A673 (cell line): ENCODE results near the gene PLEKHA6. TPM values are rescaled to one million over a fixed set of nuclear protein-coding genes. Genes with fewer than 3 reads are reported as not detected.

Source experiments
- BruUV-seq: library from RNA; stranded (reverse); fragments of 400-500 nt; replicated peaks from 2 replicates; lab custom pipeline; 2021; lab: Mats Ljungman, UMichigan
- CTCF ChIA-PET: fragments of 300-600 bp; sonication (Branson Sonifier 250); formaldehyde crosslinking; loops from one replicate; lab custom pipeline; 2022; ENCODE audit warnings: antibody characterized with exemption; lab: Charles Lee
- POLR2A ChIA-PET: fragments of 300-600 bp; sonication (Branson Sonifier 250); formaldehyde crosslinking; loops from one replicate; lab custom pipeline; 2022; ENCODE audit warnings: antibody characterized with exemption; ENCODE audit not compliant: low non-redundant PET; lab: Charles Lee
- DNase-seq: peaks from one replicate; pipeline ENCODE4 v3.0.0-alpha.2; 2015; ENCODE audit warnings: low spot score
- H3K27ac ChIP-seq: fragments of 200-600 bp; sonication (generic); 2 replicates; pipeline ENCODE4 v1.5.1; 2016; ENCODE audit warnings: mixed run types, low read depth, mild to moderate bottlenecking, mixed read lengths, antibody characterized with exemption, low read length; ENCODE audit not compliant: poor library complexity, severe bottlenecking
- H3K27me3 ChIP-seq: fragments of 200-600 bp; sonication (generic); replicated peaks from 2 replicates; pipeline ENCODE4 v1.6.1; 2017; ENCODE audit warnings: mixed run types, low read depth, mild to moderate bottlenecking, mixed read lengths, antibody characterized with exemption, low read length; ENCODE audit not compliant: insufficient read depth, poor library complexity
- H3K36me3 ChIP-seq: fragments of 200-600 bp; sonication (generic); 2 replicates; pipeline ENCODE4 v1.6.1; 2016; ENCODE audit warnings: mixed run types, mild to moderate bottlenecking, mixed read lengths, antibody characterized with exemption, low read length; ENCODE audit not compliant: insufficient read depth, poor library complexity, severe bottlenecking
- H3K4me1 ChIP-seq: fragments of 200-600 bp; sonication (generic); 2 replicates; pipeline ENCODE4 v1.6.1; 2017; ENCODE audit warnings: mixed run types, mild to moderate bottlenecking, mixed read lengths, antibody characterized with exemption, low read length; ENCODE audit not compliant: insufficient read depth, poor library complexity, severe bottlenecking
- H3K4me3 ChIP-seq: fragments of 200-600 bp; sonication (generic); 2 replicates; pipeline ENCODE4 v1.5.1; 2016; ENCODE audit warnings: low read depth, mixed run types, mild to moderate bottlenecking, mixed read lengths, low read length; ENCODE audit not compliant: poor library complexity, severe bottlenecking
- H3K9me3 ChIP-seq: fragments of 200-600 bp; sonication (generic); 2 replicates; pipeline ENCODE4 v1.6.1; 2016; ENCODE audit warnings: mixed run types, low read depth, mild to moderate bottlenecking, mixed read lengths, antibody characterized with exemption, low read length; ENCODE audit not compliant: poor library complexity, severe bottlenecking
- EZH2 ChIP-seq: fragments of 200-600 bp; sonication (generic); IDR thresholded peaks from 2 replicates; pipeline ENCODE4 v1.6.1; 2017; ENCODE audit warnings: borderline replicate concordance, low read depth, mild to moderate bottlenecking, mixed read lengths, antibody characterized with exemption, low read length; ENCODE audit not compliant: poor library complexity, severe bottlenecking
- intact Hi-C: fragments of 100-400 bp; cut with micrococcal nuclease; formaldehyde crosslinking; loops from one replicate; pipeline ENCODE4 v1.10.0; 2022; ENCODE audit not compliant: unreplicated experiment
- total RNA-seq: library from RNA; stranded (reverse); gene quantifications from 2 replicates; pipeline ENCODE4 v1.2.3, GENCODE V29; 2021
- TF ChIP-seq, protein P1 (sequence below): fragments of 300-800, 200-600 bp; sonication (generic); conservative IDR thresholded peaks from 2 replicates; pipeline ENCODE4 v1.5.1; 2017; ENCODE audit warnings: low read depth, mild to moderate bottlenecking, antibody characterized with exemption, low read length, moderate library complexity, mixed read lengths

PLEKHA6 gene
- total RNA-seq, 1 experiment from 2014 or later, result 0.58 TPM

DNA sequence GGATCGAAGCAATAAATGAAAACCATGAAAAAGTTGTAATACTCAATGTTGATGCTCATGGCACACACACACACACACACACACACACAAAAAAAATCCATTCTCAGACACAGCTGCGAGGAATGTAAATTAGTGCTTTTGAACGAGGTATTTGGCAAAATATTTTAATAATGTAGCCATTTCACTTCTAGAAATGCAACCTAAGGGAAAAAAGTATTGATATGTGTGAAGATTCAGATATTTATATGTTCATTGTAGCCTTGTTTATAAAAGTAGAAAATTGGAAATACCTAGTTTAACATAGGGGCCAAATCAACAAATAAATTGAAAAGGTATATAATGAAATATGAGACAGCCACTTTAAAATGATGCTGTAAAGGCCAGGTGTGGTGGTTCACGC is 3.8 kb downstream of the PLEKHA6 start:
- POLR2A ChIA-PET, result no interaction called here
- no TSS peak for BruUV-seq

DNA sequence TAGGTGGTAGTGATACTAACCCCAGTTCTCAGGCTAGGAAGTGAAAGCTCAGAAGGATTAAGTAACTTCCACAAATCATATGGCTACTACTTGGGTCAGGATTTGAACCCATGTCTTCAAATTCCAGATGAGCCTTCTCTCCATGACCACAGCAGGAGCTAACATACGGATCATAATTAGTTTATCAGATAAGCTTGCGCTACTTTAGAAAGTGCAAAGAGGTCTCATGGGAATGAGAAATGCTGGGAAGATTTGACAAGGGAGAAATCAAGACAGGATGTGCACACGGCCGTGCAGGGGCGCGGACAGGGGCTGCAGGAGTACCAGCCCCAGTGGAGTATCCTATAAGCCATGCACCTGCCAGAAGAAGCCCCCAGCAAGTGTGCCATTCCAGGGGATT is 5.2 kb downstream of the PLEKHA6 start:
- Histone ChIP-seq H3K27me3 (no peaks in the 10 kb centered on the region), H3K4me1 (peaks cover 1% of the 10 kb centered on the region), H3K27ac (no peak overlapping the region), H3K36me3 (no peaks in the 10 kb centered on the region), H3K9me3 (no peaks in the 10 kb centered on the region), H3K4me3 (no peak overlapping the region)
- intact Hi-C loops, result no loop called here
- no peak for TF ChIP-seq EZH2
- TF ChIP-seq, protein P1, sequence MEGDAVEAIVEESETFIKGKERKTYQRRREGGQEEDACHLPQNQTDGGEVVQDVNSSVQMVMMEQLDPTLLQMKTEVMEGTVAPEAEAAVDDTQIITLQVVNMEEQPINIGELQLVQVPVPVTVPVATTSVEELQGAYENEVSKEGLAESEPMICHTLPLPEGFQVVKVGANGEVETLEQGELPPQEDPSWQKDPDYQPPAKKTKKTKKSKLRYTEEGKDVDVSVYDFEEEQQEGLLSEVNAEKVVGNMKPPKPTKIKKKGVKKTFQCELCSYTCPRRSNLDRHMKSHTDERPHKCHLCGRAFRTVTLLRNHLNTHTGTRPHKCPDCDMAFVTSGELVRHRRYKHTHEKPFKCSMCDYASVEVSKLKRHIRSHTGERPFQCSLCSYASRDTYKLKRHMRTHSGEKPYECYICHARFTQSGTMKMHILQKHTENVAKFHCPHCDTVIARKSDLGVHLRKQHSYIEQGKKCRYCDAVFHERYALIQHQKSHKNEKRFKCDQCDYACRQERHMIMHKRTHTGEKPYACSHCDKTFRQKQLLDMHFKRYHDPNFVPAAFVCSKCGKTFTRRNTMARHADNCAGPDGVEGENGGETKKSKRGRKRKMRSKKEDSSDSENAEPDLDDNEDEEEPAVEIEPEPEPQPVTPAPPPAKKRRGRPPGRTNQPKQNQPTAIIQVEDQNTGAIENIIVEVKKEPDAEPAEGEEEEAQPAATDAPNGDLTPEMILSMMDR, result no peak
- DNase-seq, result no peak
- POLR2A ChIA-PET, result no interaction called here
- no TSS peak for BruUV-seq
- CTCF ChIA-PET, result interaction anchor here (1.9 kb wide), 1 partner anchor 141 kb away, joined by 4 read pairs; the partner anchor contains the start of gene GOLT1A

More for the DNA sequence above, 3.8 kb downstream of the PLEKHA6 start:
- H3K27ac ChIP-seq, result no peak overlapping the region
- H3K36me3 ChIP-seq, result no peaks in the 10 kb centered on the region
- intact Hi-C loops, result no loop called here
- H3K27me3 ChIP-seq, result no peaks in the 10 kb centered on the region
- no peak overlapping the region for H3K4me3 ChIP-seq
- CTCF ChIA-PET, result no interaction called here
- DNase-seq, result no peak
- TF ChIP-seq EZH2, result no peak
- TF ChIP-seq, protein P1, result no peak
- H3K9me3 ChIP-seq, result no peaks in the 10 kb centered on the region
- peaks cover 7% of the 10 kb centered on the region for H3K4me1 ChIP-seq

DNA sequence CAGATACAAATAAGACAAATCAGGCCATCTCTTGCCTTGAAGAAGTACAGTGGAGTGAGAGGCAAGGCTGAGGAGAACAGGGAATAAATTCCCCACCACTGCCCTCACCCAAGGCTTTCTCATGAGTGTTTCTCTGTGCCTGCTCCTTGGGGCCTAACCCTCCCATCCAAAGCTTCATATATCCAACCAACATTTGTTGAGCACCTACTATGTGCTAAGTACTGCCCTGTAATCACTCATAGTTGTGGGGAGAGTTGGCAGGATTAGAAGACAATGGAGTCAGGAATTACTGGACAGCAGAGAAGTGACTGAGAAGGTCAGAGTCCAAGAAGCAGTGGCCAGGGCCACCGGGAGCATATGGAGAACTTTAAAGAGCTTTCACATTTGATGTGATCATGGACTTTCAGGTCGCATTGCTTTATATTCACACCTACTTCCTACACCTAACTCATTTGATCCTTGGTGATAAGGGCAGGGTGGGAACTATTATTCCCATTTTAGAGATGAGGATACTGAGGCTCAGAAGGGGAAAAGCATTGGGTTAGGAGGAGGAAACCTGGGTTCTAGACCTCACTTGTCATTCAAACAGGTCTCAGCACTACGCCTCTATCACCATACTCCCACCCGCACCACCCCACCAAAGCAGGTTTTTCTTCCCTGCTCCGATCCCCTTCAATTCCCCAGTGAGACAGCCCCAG is 6.4 kb downstream of the PLEKHA6 start:
- H3K4me1 ChIP-seq, result no peaks in the 10 kb centered on the region
- H3K36me3 ChIP-seq, result no peaks in the 10 kb centered on the region
- H3K27me3 ChIP-seq, result no peaks in the 10 kb centered on the region
- ChIA-PET POLR2A (no interaction called here), CTCF (no interaction called here)
- no peak overlapping the region for H3K4me3 ChIP-seq
- H3K27ac ChIP-seq, result no peak overlapping the region
- BruUV-seq, result no TSS peak
- intact Hi-C loops, result no loop called here
- no peaks in the 10 kb centered on the region for H3K9me3 ChIP-seq
- no peak for DNase-seq
- TF ChIP-seq, protein P1, result no peak
- TF ChIP-seq EZH2, result no peak
